ENCODE data around the gene ROBO1.

The ROBO1 gene

DNA sequence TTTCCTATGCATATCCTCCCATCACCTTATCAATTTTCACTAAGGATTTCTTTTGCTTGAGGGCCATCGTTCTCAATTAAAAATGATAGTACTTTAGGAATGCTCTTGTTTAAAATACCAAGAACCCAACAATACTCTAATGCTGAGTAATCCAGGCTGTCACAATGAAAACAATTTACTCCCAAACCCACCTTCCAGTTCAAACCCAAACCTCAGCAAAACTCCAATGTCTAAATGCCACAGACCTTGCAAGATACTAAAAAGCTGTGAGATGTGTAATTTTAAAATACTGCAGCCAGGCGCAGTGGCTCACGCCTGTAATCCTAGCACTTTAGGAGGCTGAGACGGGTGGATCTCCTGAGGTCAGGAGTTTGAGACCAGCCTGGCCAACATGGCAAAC lies 889.8 kb downstream of the ROBO1 start:
- H3K27me3 ChIP-seq (ENCODE audit: insufficient read depth, low read length) = no peaks in the 10 kb centered on the region
- H3K9me3 ChIP-seq (ENCODE audit: insufficient read depth, low read depth, low read length) = no peaks in the 10 kb centered on the region
- no peaks in the 10 kb centered on the region for H3K36me3 ChIP-seq (ENCODE audit: insufficient read depth, low read length)
- no peak overlapping the region for H3K9ac ChIP-seq (ENCODE audit: low read depth, low read length)
- H3K4me3 ChIP-seq (ENCODE audit: low read length) = no peak overlapping the region
- H3K27ac ChIP-seq (ENCODE audit: low read depth, low read length) = peak overlapping the region; percentile 32; the same call in 1 of the 2 replicates
- peaks cover 64% of the 10 kb centered on the region for H3K4me1 ChIP-seq (ENCODE audit: insufficient read depth, low read length)
- 89% methylated on average over 3 of the region's 4 CpGs for WGBS

DNA sequence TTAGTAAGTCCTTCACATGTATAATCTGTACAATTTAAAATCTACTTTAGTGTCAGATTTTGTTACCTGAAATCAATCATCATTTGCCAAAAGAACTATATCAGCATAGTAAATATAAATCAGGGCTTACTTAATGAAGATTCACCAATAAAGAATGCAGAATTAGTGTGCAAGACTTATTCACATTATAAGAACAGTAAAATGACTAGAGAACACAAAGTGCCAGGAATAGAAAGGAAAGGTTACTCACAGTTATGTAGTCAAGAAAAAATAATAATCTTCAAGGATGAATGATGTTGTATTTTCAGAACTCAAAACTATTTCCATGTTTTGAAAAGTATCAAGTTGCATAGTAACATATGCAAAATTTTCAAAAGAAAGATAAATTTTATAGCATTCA lies 891.9 kb downstream of the ROBO1 start:
- H3K27ac ChIP-seq (ENCODE audit: low read depth, low read length) = no peak overlapping the region
- no peaks in the 10 kb centered on the region for H3K27me3 ChIP-seq (ENCODE audit: insufficient read depth, low read length)
- H3K9me3 ChIP-seq (ENCODE audit: insufficient read depth, low read depth, low read length) = no peaks in the 10 kb centered on the region
- no peak overlapping the region for H3K4me3 ChIP-seq (ENCODE audit: low read length)
- no peaks in the 10 kb centered on the region for H3K36me3 ChIP-seq (ENCODE audit: insufficient read depth, low read length)
- peaks cover 75% of the 10 kb centered on the region for H3K4me1 ChIP-seq (ENCODE audit: insufficient read depth, low read length)
- no peak overlapping the region for H3K9ac ChIP-seq (ENCODE audit: low read depth, low read length)

DNA sequence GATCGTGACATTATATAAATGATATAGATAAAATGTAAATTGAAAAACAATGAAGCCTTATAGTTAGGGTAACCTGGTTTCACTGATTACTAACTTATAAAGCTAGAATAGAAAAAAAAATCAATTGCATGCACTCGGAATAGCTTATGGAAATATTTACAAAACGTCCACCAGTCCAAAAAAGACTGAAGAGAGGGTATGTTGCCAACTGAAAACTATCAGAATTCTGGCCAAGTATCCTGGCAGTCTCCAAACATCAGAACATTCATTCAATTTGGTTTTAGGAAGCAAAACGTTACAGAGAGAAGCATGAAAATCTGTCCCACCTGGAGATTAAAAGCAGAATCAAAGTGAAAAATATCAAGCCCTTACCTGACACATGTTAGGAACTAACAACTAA lies 892.4 kb downstream of the ROBO1 start:
- no peaks in the 10 kb centered on the region for H3K9me3 ChIP-seq (ENCODE audit: insufficient read depth, low read depth, low read length)
- H3K9ac ChIP-seq (ENCODE audit: low read depth, low read length) = no peak overlapping the region
- H3K36me3 ChIP-seq (ENCODE audit: insufficient read depth, low read length) = no peaks in the 10 kb centered on the region
- no peak overlapping the region for H3K27ac ChIP-seq (ENCODE audit: low read depth, low read length)
- H3K4me1 ChIP-seq (ENCODE audit: insufficient read depth, low read length) = peaks cover 75% of the 10 kb centered on the region
- 89% methylated on average over 4 of the region's 4 CpGs for WGBS
- no peaks in the 10 kb centered on the region for H3K27me3 ChIP-seq (ENCODE audit: insufficient read depth, low read length)
- H3K4me3 ChIP-seq (ENCODE audit: low read length) = no peak overlapping the region

DNA sequence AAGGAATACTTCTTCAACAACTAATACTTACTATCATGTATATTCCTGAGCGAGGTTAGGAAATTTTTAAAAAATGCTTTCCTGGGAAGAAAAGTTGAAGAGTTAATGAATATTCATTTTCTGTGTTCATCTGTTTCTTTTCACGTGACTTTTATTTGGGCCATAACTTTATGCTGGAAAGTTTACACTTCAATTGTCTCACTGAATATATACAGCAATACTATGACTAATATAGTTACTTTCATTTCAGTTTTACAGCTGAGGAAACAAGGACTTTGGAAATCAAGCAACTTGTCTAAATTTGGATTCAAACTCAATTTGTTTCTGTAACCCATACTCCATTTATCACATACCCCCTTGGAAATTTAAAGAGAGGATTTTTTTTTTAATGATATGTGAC lies 894.2 kb downstream of the ROBO1 start:
- 91% methylated on average over 2 of the region's 2 CpGs for WGBS
- no peaks in the 10 kb centered on the region for H3K9me3 ChIP-seq (ENCODE audit: insufficient read depth, low read depth, low read length)
- H3K27ac ChIP-seq (ENCODE audit: low read depth, low read length) = no peak overlapping the region
- H3K36me3 ChIP-seq (ENCODE audit: insufficient read depth, low read length) = no peaks in the 10 kb centered on the region
- H3K4me3 ChIP-seq (ENCODE audit: low read length) = no peak overlapping the region
- H3K4me1 ChIP-seq (ENCODE audit: insufficient read depth, low read length) = peaks cover 71% of the 10 kb centered on the region
- H3K9ac ChIP-seq (ENCODE audit: low read depth, low read length) = no peak overlapping the region
- H3K27me3 ChIP-seq (ENCODE audit: insufficient read depth, low read length) = no peaks in the 10 kb centered on the region

DNA sequence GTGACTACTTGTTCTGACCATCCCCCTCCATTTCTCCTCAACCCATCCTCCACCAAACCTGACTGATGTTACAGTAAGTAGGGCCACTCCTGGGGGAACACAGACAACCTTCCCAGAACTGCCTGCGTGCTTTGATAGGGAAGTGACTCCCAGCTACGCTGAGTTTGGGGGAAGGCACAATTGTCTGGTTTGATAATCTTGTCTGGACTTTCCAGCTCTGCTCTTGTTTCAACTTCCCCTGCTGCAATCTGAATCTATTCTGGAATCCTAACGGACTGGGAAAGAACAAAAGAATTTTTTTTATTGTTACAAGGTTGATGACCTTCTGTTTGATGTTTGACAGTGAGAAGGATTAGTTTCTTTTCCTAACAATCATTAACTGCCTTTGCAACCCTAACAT lies 895.6 kb downstream of the ROBO1 start:
- Histone ChIP-seq H3K9ac (ENCODE audit: low read depth, low read length) (peak overlapping the region; percentile 26; the same call in 1 of the 2 replicates), H3K27ac (ENCODE audit: low read depth, low read length) (0 out of 2 replicates have a peak overlapping the region, but pooled peaks have one; percentile 15), H3K4me3 (ENCODE audit: low read length) (no peak overlapping the region; the same call in 1 of the 2 replicates), H3K27me3 (ENCODE audit: insufficient read depth, low read length) (no peaks in the 10 kb centered on the region), H3K9me3 (ENCODE audit: insufficient read depth, low read depth, low read length) (no peaks in the 10 kb centered on the region), H3K36me3 (ENCODE audit: insufficient read depth, low read length) (no peaks in the 10 kb centered on the region), H3K4me1 (ENCODE audit: insufficient read depth, low read length) (peaks cover 70% of the 10 kb centered on the region)
- WGBS = 24% methylated on average over 3 of the region's 3 CpGs

DNA sequence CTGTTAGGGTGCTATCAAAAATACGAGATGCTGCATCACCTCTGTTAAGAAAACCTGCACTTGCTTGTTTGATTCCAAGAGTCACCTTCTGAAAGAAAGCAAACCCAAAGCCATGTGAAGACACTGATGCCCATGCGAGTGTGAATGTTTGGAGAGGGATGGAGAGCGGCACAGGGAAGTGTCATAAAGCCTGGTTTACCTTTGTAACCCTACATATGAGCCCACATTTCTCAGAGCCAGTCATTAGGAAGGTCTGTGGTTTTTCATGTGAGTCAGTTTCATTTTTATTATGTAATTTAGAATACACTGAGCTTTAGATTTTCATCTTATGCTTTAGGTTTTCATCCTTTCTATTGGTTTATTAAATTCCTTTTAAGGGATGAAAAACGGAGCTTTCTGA lies 896.8 kb downstream of the ROBO1 start:
- H3K36me3 ChIP-seq (ENCODE audit: insufficient read depth, low read length) = no peaks in the 10 kb centered on the region
- no peak overlapping the region for H3K27ac ChIP-seq (ENCODE audit: low read depth, low read length)
- no peak overlapping the region for H3K9ac ChIP-seq (ENCODE audit: low read depth, low read length)
- no peaks in the 10 kb centered on the region for H3K9me3 ChIP-seq (ENCODE audit: insufficient read depth, low read depth, low read length)
- WGBS = 84% methylated on average over 4 of the region's 4 CpGs
- H3K4me1 ChIP-seq (ENCODE audit: insufficient read depth, low read length) = peaks cover 61% of the 10 kb centered on the region
- no peak overlapping the region for H3K4me3 ChIP-seq (ENCODE audit: low read length)
- H3K27me3 ChIP-seq (ENCODE audit: insufficient read depth, low read length) = no peaks in the 10 kb centered on the region

DNA sequence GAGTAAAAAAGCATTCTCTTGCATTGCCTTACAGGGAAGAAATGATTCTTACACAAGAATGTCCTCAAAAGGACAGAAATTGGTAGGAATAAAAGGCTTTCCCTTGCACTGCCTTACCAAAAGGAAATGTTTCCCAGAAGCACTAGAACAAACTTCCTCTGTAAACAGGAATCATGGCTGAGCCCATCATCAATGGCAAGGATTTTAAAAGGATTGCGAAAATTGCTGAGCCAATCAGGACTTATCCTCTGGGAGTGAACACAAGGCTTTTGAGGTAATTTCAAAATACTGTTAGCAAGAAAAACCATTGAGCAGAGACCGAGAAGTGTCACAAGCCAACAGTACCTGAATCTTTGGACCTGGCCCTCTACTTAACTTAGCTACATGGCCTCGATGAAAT lies 897.3 kb downstream of the ROBO1 start:
- WGBS = 93% methylated on average over 3 of the region's 3 CpGs
- Histone ChIP-seq H3K4me3 (ENCODE audit: low read length) (no peak overlapping the region), H3K27me3 (ENCODE audit: insufficient read depth, low read length) (no peaks in the 10 kb centered on the region), H3K9me3 (ENCODE audit: insufficient read depth, low read depth, low read length) (no peaks in the 10 kb centered on the region), H3K4me1 (ENCODE audit: insufficient read depth, low read length) (peaks cover 61% of the 10 kb centered on the region), H3K27ac (ENCODE audit: low read depth, low read length) (no peak overlapping the region), H3K36me3 (ENCODE audit: insufficient read depth, low read length) (no peaks in the 10 kb centered on the region), H3K9ac (ENCODE audit: low read depth, low read length) (no peak overlapping the region)

DNA sequence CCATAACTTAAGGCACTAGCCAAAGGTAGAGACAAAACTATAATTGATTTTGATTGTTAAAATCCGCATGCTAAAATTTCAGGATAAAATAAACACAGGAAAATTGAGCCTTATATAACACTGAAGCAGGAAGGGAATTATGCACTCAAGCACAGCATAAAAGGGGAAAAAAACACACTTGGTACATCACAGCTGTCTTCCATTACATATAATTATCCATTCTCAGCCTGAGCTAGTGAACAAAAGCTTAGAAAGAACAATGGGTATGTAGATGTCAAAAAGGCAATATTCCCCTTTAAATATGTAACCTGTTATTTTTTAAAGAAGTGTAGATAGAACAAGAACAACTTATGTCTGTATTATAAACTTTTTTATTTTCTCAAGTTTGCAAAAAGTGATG lies 899.2 kb downstream of the ROBO1 start:
- no peak overlapping the region for H3K9ac ChIP-seq (ENCODE audit: low read depth, low read length)
- peaks cover 58% of the 10 kb centered on the region for H3K4me1 ChIP-seq (ENCODE audit: insufficient read depth, low read length)
- WGBS = 100% methylated on average over 1 of the region's 1 CpG
- no peak overlapping the region for H3K27ac ChIP-seq (ENCODE audit: low read depth, low read length)
- no peak overlapping the region for H3K4me3 ChIP-seq (ENCODE audit: low read length)
- no peaks in the 10 kb centered on the region for H3K9me3 ChIP-seq (ENCODE audit: insufficient read depth, low read depth, low read length)
- H3K36me3 ChIP-seq (ENCODE audit: insufficient read depth, low read length) = no peaks in the 10 kb centered on the region
- H3K27me3 ChIP-seq (ENCODE audit: insufficient read depth, low read length) = no peaks in the 10 kb centered on the region

DNA sequence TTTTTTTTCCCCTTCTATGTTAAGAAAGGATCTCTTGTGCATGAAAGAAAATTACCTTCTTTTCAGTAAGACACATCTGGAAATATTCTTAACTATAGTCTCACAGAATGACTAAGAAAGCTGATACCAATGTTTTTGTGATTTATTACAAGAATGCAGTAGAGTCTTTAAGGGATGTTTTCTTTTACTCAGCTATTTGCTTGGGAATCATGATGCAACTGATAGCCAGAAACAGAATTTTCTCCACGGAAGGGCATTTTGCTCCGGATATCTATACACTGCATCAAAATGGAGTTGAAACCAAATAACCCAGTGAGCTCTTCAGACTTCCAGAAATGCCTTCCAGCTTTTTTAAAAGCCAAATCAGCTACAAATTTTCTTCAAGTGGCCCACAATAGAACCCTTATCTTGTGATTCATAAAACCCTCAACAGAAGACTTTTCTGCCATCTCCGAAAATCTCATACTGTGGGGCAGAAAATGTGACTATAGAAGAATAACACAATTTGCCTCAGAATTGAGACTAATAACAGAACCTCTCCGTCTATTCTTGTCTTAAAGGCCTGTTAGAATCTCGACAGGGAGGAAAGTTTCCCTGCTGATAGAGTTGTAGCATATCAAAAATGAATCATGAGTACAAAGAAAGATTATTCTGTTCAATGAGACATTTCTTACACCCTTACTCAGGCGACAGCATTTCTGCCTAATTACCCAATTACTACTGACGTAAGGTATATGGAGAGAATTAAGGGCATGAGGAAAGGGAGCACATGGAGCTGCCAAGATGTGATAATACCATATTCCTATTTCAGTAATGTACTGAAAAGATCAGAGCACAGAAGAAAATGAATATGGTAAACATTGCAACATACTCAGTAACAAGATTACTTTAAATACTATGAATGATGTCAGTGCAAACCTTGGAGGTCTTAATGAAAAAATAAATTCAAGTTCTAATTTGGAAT lies 900.1 kb downstream of the ROBO1 start:
- H3K27ac ChIP-seq (ENCODE audit: low read depth, low read length) = no peak overlapping the region
- WGBS = 92% methylated on average over 2 of the region's 7 CpGs
- peaks cover 49% of the 10 kb centered on the region for H3K4me1 ChIP-seq (ENCODE audit: insufficient read depth, low read length)
- H3K4me3 ChIP-seq (ENCODE audit: low read length) = no peak overlapping the region
- H3K36me3 ChIP-seq (ENCODE audit: insufficient read depth, low read length) = no peaks in the 10 kb centered on the region
- H3K9me3 ChIP-seq (ENCODE audit: insufficient read depth, low read depth, low read length) = no peaks in the 10 kb centered on the region
- no peak overlapping the region for H3K9ac ChIP-seq (ENCODE audit: low read depth, low read length)
- H3K27me3 ChIP-seq (ENCODE audit: insufficient read depth, low read length) = no peaks in the 10 kb centered on the region

DNA sequence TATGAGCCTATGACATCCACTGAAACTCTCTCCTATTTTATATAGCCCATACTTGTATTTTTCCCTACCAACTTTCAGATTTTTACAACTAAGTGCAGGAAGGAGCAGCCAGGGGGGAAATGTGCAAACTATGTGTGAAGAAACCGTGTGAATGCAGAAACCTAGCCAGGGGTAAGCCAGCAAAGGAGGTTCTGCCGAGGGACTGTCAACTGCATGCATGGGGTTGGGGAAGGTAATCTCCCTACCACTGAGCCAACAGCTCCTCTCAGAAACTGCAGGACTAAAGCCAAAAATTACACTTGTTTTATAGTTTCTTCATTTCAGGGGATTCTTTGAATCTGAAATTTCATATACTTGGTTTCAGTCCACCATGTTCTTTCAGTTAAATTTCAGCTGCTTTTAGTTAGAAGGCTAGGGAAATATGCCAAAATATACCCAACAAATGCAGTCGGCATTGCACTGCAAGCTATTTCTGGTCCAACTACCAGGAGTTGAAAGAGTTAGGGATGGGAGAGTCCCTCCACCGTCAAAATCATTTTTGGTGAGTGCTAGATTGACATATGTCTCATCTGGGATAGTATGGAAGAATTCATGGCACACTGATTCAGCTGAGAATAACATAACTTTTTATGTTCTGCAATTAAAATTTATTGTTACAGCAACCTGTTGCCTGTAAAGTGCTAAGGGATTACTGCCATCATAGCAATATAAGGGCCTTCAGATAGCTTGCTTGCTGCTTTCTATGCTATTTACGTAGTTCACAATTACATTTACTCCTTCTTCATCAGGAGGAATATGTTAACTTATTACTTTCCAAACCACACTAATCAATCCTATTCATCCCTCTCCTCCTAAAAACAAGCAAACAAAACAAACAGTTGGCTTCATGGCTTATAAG lies 904.2 kb downstream of the ROBO1 start:
- Histone ChIP-seq H3K27ac (ENCODE audit: low read depth, low read length) (no peak overlapping the region), H3K4me3 (ENCODE audit: low read length) (no peak overlapping the region), H3K4me1 (ENCODE audit: insufficient read depth, low read length) (peaks cover 13% of the 10 kb centered on the region; the same call in 1 of the 2 replicates), H3K27me3 (ENCODE audit: insufficient read depth, low read length) (no peaks in the 10 kb centered on the region), H3K9ac (ENCODE audit: low read depth, low read length) (no peak overlapping the region), H3K36me3 (ENCODE audit: insufficient read depth, low read length) (no peaks in the 10 kb centered on the region), H3K9me3 (ENCODE audit: insufficient read depth, low read depth, low read length) (no peaks in the 10 kb centered on the region)
- WGBS = 78% methylated on average over 5 of the region's 5 CpGs

DNA sequence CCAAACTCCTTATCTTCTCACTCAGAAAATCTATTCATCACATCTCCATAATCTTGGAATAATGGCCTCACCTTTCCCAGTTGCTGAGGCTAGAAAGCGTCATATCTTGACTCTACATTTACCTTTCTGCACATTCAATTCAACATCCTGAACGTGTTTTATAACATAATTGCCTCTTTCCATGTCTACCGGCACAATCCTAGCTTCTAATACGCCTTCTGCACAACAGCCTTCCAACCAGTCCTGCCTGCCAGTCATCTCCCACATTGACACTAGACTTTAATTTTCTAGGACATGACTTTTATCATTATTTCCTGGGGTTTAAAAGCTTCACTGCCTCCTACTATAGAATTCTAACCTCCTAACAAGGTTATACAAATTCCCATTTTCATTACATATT lies 906.6 kb downstream of the ROBO1 start:
- no peak overlapping the region for H3K9ac ChIP-seq (ENCODE audit: low read depth, low read length)
- no peak overlapping the region for H3K27ac ChIP-seq (ENCODE audit: low read depth, low read length)
- peaks cover 3% of the 10 kb centered on the region for H3K4me1 ChIP-seq (ENCODE audit: insufficient read depth, low read length)
- no peaks in the 10 kb centered on the region for H3K36me3 ChIP-seq (ENCODE audit: insufficient read depth, low read length)
- 96% methylated on average over 4 of the region's 4 CpGs for WGBS
- H3K4me3 ChIP-seq (ENCODE audit: low read length) = no peak overlapping the region
- no peaks in the 10 kb centered on the region for H3K27me3 ChIP-seq (ENCODE audit: insufficient read depth, low read length)
- no peaks in the 10 kb centered on the region for H3K9me3 ChIP-seq (ENCODE audit: insufficient read depth, low read depth, low read length)

All from HUES64 (cell line).